HepG2 (cell line): Measurements from ENCODE around the gene AKR1C4. TPM values are rescaled to one million over a fixed set of nuclear protein-coding genes. Genes with fewer than 3 reads are reported as not detected.

Source experiments
- ELF1 ChIP-seq: sonication (generic); formaldehyde crosslinking; IDR thresholded peaks from 2 replicates; pipeline ENCODE4 v1.4.0; 2020; ENCODE audit warnings: missing genetic modification reagents
- REST ChIP-seq, 2 experiments: IDR thresholded peaks; 2 replicates each; pipeline ENCODE4 v1.6.1; 2011 to 2012; ENCODE audit warnings: low read length in 2 of 2, borderline replicate concordance in 1 of 2, low read depth in 1 of 2, mild to moderate bottlenecking in 1 of 2, moderate library complexity in 1 of 2
- SIX4 ChIP-seq: sonication (generic); formaldehyde crosslinking; IDR thresholded peaks from 2 replicates; pipeline ENCODE4 v1.4.0; 2020; ENCODE audit warnings: missing genetic modification reagents
- TFE3 ChIP-seq: IDR thresholded peaks from 2 replicates; pipeline ENCODE4 v1.6.1; 2016
- ZFYVE20 ChIP-seq: sonication (generic); formaldehyde crosslinking; IDR thresholded peaks from 2 replicates; pipeline ENCODE4 v1.8.0; 2023; ENCODE audit warnings: low read depth, mild to moderate bottlenecking, moderate library complexity, missing genetic modification reagents, borderline replicate concordance
- ZNF280B ChIP-seq: sonication (generic); formaldehyde crosslinking; IDR thresholded peaks from 2 replicates; pipeline ENCODE4 v1.5.0; 2020; ENCODE audit warnings: missing genetic modification reagents, mild to moderate bottlenecking, borderline replicate concordance
- ZNF331 ChIP-seq: sonication (generic); formaldehyde crosslinking; IDR thresholded peaks from 2 replicates; pipeline ENCODE4 v1.4.0; 2020; ENCODE audit warnings: missing genetic modification reagents
- ZNF407 ChIP-seq: sonication (generic); formaldehyde crosslinking; IDR thresholded peaks from one replicate; pipeline ENCODE4 v1.5.1; 2020; ENCODE audit warnings: mild to moderate bottlenecking, missing genetic modification reagents; ENCODE audit errors: not compliant biosample characterization
- ZNF558 ChIP-seq: sonication (generic); formaldehyde crosslinking; IDR thresholded peaks from 2 replicates; pipeline ENCODE4 v1.9.0; 2022; ENCODE audit warnings: mild to moderate bottlenecking, missing genetic modification reagents, borderline replicate concordance
- ZXDC ChIP-seq: sonication (generic); formaldehyde crosslinking; IDR thresholded peaks from 2 replicates; pipeline ENCODE4 v1.5.0; 2020; ENCODE audit warnings: mild to moderate bottlenecking, missing genetic modification reagents
- polyA plus RNA-seq, 8 experiments: library from polyadenylated mRNA; depleted of rRNA in 3 of 8; stranded (reverse) in 7 of 8; unstranded in 1 of 8; fragments of >200 nt; fragmentation: Illumina TruSeq in 4 of 8; extraction: Trizol in 4 of 8; gene quantifications; 2 replicates each; pipeline versions ENCODE4 v1.2.1 to v1.2.3, GENCODE V29; 2011 to 2016; ENCODE audit warnings: low read depth in 4 of 8, missing spikeins in 1 of 8, mixed read lengths in 1 of 8; ENCODE audit not compliant: insufficient read depth in 1 of 8
- total RNA-seq, 5 experiments: library from RNA; depleted of rRNA; stranded (reverse); fragments of >200 nt; fragmentation: Illumina TruSeq; extraction: Trizol; gene quantifications; 2 replicates each; pipeline ENCODE4 v1.2.3, GENCODE V29; 2016; ENCODE audit warnings: low read depth in 1 of 5

The AKR1C4 gene
- total and polyA plus RNA-seq, 2 of the 13 experiments (the other 11 are each of a cell fraction or from before 2014, with no cell fraction given) = 0.18 to 1.3 TPM

GRCh38 chr10:5243521-5243987 lies 46.9 kb downstream of the AKR1C4 start (continued):
- TF ChIP-seq ZNF407 (CRISPR knock-in tag) = no peak
- TF ChIP-seq ZFYVE20 (CRISPR knock-in tag) = no peak
- no peak for TF ChIP-seq ELF1 (CRISPR knock-in tag)
- TF ChIP-seq ZXDC (CRISPR knock-in tag) = no peak
- 0 out of 4 replicates have a peak, but pooled peaks of 1 of the 2 experiments have one; percentile 32 for TF ChIP-seq REST (IDR thresholded peaks at IDR 0.05; ENCODE audit: borderline replicate concordance in 1 of 2, low read depth in 1 of 2, low read length in 2 of 2)
- TF ChIP-seq SIX4 (CRISPR knock-in tag) = peak; percentile 55; the same call in 1 of the 2 replicates
- no peak for TF ChIP-seq ZNF558 (CRISPR knock-in tag)
- TF ChIP-seq TFE3 (CRISPR knock-in tag) = no peak
- no peak for TF ChIP-seq ZNF280B (CRISPR knock-in tag)
- peak; percentile 92 for TF ChIP-seq ZNF331
